Measurements from ENCODE around the gene KEL. TPM values are rescaled to one million over a fixed set of nuclear protein-coding genes. Genes with fewer than 3 reads are reported as not detected.

Gene KEL
- total RNA-seq, 1 experiment from 2014 or later = 0.91 TPM

DNA sequence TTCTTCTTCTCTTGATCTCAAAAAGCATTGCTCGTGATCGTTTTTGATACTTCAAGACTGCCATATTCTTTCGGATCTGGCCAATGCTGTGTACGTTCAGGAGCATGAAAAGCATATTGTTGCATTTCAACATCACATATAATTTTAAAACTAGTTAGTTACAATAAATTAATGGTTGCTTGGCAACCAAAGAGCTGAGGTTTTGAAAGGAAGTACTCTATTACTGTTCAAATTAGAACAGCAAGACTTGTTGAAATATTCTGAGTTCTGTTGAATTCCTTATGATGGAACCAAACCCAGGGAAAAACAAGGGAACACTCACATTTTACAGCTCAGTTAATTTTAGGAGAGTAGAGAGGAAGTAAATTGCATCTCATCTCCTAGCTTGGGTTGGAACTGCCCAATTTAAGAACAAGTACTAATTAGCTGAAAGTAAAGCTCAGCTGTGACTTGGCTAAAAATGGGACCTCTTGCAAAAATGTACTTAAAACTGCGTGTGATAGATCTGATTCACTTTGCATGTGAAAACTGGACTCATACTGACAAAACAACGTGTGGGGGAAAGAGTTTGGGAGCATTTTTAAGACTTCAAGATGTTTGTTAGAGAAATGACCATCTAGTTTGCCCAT, 43.6 kb upstream of the KEL start:
- Histone ChIP-seq H4K20me1 (ENCODE audit: insufficient read depth) (no peaks in the 10 kb centered on the region), H3K9me2 (ENCODE audit: insufficient read depth) (no peaks in the 10 kb centered on the region), H3K79me2 (ENCODE audit: insufficient read depth, low read length) (no peaks in the 10 kb centered on the region), H3K4me1 (ENCODE audit: control insufficient read depth in 1 of 2, insufficient read depth in 2 of 2, low read length in 2 of 2) (peaks cover 0 to 8% of the 10 kb centered on the region in 2 experiments; a peak in 1 of 4 replicates), H2AFZ (ENCODE audit: low read depth, low read length, poor library complexity, severe bottlenecking) (no peak overlapping the region), H3K9me3 (ENCODE audit: control insufficient read depth in 1 of 2, insufficient read depth in 1 of 2, low read depth in 1 of 2, low read length in 2 of 2) (no peaks in the 10 kb centered on the region), H3K27me3 (ENCODE audit: insufficient read depth, low read length) (no peaks in the 10 kb centered on the region), H3K27ac (ENCODE audit: low read depth, low read length) (no peak overlapping the region), H3K4me3 (replicated peaks in 1 of 2; ENCODE audit: low read depth in 1 of 2, low read length in 2 of 2) (no peak overlapping the region), H3K4me2 (ENCODE audit: low read length) (no peak overlapping the region), H3K36me3 (ENCODE audit: control insufficient read depth in 1 of 2, insufficient read depth in 2 of 2, low read length in 2 of 2) (no peaks in the 10 kb centered on the region), H3K9ac (ENCODE audit: low read length) (no peak overlapping the region)
- RAD21 ChIA-PET (ENCODE audit: low non-redundant PET in 1 of 2, low total read pairs in 2 of 2, uncharacterized antibody in 2 of 2, unreplicated experiment in 2 of 2) = interaction anchor here in 1 of 2 experiments (0.8 kb wide), 1 partner anchor 210 kb away, joined by 3 read pairs; no protein-coding TSS in a partner anchor
- ATAC-seq = no peak
- intact Hi-C loops (cut with micrococcal nuclease) = loop anchor here (5.0 to 10.0 kb wide), 3 partner anchors 302 to 489 kb away; no protein-coding TSS in a partner anchor
- no peak for DNase-seq (ENCODE audit: low read depth, low spot score)
- POLR2A ChIA-PET = no interaction called here
- TF ChIP-seq, protein P1, sequence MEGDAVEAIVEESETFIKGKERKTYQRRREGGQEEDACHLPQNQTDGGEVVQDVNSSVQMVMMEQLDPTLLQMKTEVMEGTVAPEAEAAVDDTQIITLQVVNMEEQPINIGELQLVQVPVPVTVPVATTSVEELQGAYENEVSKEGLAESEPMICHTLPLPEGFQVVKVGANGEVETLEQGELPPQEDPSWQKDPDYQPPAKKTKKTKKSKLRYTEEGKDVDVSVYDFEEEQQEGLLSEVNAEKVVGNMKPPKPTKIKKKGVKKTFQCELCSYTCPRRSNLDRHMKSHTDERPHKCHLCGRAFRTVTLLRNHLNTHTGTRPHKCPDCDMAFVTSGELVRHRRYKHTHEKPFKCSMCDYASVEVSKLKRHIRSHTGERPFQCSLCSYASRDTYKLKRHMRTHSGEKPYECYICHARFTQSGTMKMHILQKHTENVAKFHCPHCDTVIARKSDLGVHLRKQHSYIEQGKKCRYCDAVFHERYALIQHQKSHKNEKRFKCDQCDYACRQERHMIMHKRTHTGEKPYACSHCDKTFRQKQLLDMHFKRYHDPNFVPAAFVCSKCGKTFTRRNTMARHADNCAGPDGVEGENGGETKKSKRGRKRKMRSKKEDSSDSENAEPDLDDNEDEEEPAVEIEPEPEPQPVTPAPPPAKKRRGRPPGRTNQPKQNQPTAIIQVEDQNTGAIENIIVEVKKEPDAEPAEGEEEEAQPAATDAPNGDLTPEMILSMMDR (IDR thresholded peaks at IDR 0.05 in 2 of 3, conservative IDR thresholded peaks at IDR 0.05 in 1 of 3; ENCODE audit: borderline replicate concordance in 1 of 3, insufficient read depth in 1 of 3, low read depth in 2 of 3, low read length in 2 of 3) = no peak
- no peak for TF ChIP-seq TCF7L2 (IDR thresholded peaks at IDR 0.05; ENCODE audit: borderline replicate concordance, extremely low read depth, insufficient read depth, insufficient read length)
- TF ChIP-seq EZH2phosphoT487 (IDR thresholded peaks at IDR 0.05; ENCODE audit: borderline replicate concordance) = no peak
- TF ChIP-seq, protein P2, sequence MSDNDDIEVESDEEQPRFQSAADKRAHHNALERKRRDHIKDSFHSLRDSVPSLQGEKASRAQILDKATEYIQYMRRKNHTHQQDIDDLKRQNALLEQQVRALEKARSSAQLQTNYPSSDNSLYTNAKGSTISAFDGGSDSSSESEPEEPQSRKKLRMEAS (IDR thresholded peaks at IDR 0.05) = no peak
- TF ChIP-seq JUND (IDR thresholded peaks at IDR 0.05) = no peak
- TF ChIP-seq POLR2A (IDR thresholded peaks at IDR 0.05; ENCODE audit: borderline replicate concordance, extremely low read depth, insufficient read depth, insufficient read length) = no peak
- no peak for TF ChIP-seq SIN3A (IDR thresholded peaks at IDR 0.05; ENCODE audit: low read depth)
- TF ChIP-seq EGR1 (IDR thresholded peaks at IDR 0.05; ENCODE audit: low read depth) = no peak
- no peak for TF ChIP-seq CEBPB (IDR thresholded peaks at IDR 0.05; ENCODE audit: low read depth)
- CTCF ChIA-PET = interaction anchor here (0.6 to 18.9 kb wide), 4 partner anchors 152 to 401 kb away, joined by 3 to 331 read pairs (median 4); no protein-coding TSS in a partner anchor
- BruUV-seq (replicated peaks) = no TSS peak

All from HCT116 (cell line).